ENCODE results near the gene NTF4.
"Not testable (repeated sequence)": the region's sequence is repeated elsewhere in the genome, so short reads cannot be mapped to it uniquely, and the experiment has no call there.

NTF4 gene

GRCh38 chr19:49056101-49056901, 8.3 kb downstream of the NTF4 start:
- DNase-seq: no peak

GRCh38 chr19:49050376-49051033, 14.1 kb downstream of the NTF4 start:
- not testable (repeated sequence) for DNase-seq

GRCh38 chr19:49049834-49050233, 14.8 kb downstream of the NTF4 start:
- DNase-seq: not testable (repeated sequence)

- not testable (repeated sequence) for DNase-seq
These were observed 15.6 kb downstream of the NTF4 start, which contains the start of gene CGB8 for GRCh38 chr19:49049011-49049410. CGB8 (minus strand) TSS chr19:49049111; CDS start chr19:49048739, 372 bp downstream.

GRCh38 chr19:49043548-49043947, 21.1 kb downstream of the NTF4 start, which contains the start of gene CGB5:
CGB5 (plus strand) TSS chr19:49043848; CDS start chr19:49044210, 362 bp downstream.
- not testable (repeated sequence) for DNase-seq

GRCh38 chr19:49042666-49043065, 22.0 kb downstream of the NTF4 start:
- not testable (repeated sequence) for DNase-seq

GRCh38 chr19:49042177-49042576, 22.4 kb downstream of the NTF4 start:
- no peak for DNase-seq

- not testable (repeated sequence) for DNase-seq
These were observed 24.9 kb downstream of the NTF4 start for GRCh38 chr19:49039736-49040135.

- DNase-seq: not testable (repeated sequence)
These were observed 25.9 kb downstream of the NTF4 start for GRCh38 chr19:49038557-49039276.

GRCh38 chr19:49038111-49038510, 26.5 kb downstream of the NTF4 start:
- DNase-seq: not testable (repeated sequence)

- not testable (repeated sequence) for DNase-seq
These were observed 27.8 kb downstream of the NTF4 start, which contains the start of gene CGB1 for GRCh38 chr19:49036815-49037214. CGB1 (minus strand) TSS chr19:49036895; CDS start chr19:49036711, 184 bp downstream.

- DNase-seq: not testable (repeated sequence)
These were observed 32.8 kb downstream of the NTF4 start, which contains the start of gene CGB2 for GRCh38 chr19:49031642-49032301. CGB2 (plus strand) TSS chr19:49031890; CDS start chr19:49032096, 206 bp downstream.

- DNase-seq: not testable (repeated sequence)
These were observed 34.3 kb downstream of the NTF4 start for GRCh38 chr19:49030323-49030722.

- not testable (repeated sequence) for DNase-seq
These were observed 34.9 kb downstream of the NTF4 start for GRCh38 chr19:49029749-49030148.

- not testable (repeated sequence) for DNase-seq
These were observed 35.9 kb downstream of the NTF4 start for GRCh38 chr19:49028686-49029085.

- DNase-seq: not testable (repeated sequence)
These were observed 39.0 kb downstream of the NTF4 start for GRCh38 chr19:49025599-49025998.

GRCh38 chr19:49025088-49025487, 39.5 kb downstream of the NTF4 start:
- not testable (repeated sequence) for DNase-seq

- DNase-seq: not testable (repeated sequence)
These were observed 40.4 kb downstream of the NTF4 start, which contains the start of gene CGB3 for GRCh38 chr19:49024233-49024632. CGB3 (minus strand) TSS chr19:49024333; CDS start chr19:49023971, 362 bp downstream.

- DNase-seq: no peak
These were observed 42.5 kb downstream of the NTF4 start for GRCh38 chr19:49022116-49022515.

- DNase-seq: no peak
These were observed 43.4 kb downstream of the NTF4 start for GRCh38 chr19:49020931-49021895.

GRCh38 chr19:49020342-49020741, 44.3 kb downstream of the NTF4 start:
- DNase-seq: no peak

Data from DMS79 (cell line).